Mucosa of descending colon (tissue), 3 donors: ENCODE measurements around the gene UGT2A3. TPM values are rescaled to one million over a fixed set of nuclear protein-coding genes. Genes with fewer than 3 reads are reported as not detected.
"Not testable (repeated sequence)": the region's sequence is repeated elsewhere in the genome, so short reads cannot be mapped to it uniquely, and the experiment has no call there.

Experiments
- ATAC-seq: fragments of 200-7000 bp; cut with Tn5 transposase; one replicate; pipeline ENCODE4 v1.9.1; 2020; ENCODE audit warnings: mild to moderate bottlenecking, moderate library complexity
- DNase-seq, 3 donors: peaks; one replicate each; pipeline ENCODE4 v3.0.0-alpha.2; 2020
- H3K36me3 ChIP-seq: fragments of 200-600 bp; one replicate; pipeline ENCODE4 v1.8.0; 2021; ENCODE audit warnings: low read depth, mild to moderate bottlenecking
- H3K4me1 ChIP-seq: fragments of 200-600 bp; one replicate; pipeline ENCODE4 v1.8.0; 2021; ENCODE audit warnings: low read depth, mild to moderate bottlenecking
- H3K4me3 ChIP-seq: fragments of 200-600 bp; one replicate; pipeline ENCODE4 v1.8.0; 2021; ENCODE audit warnings: mild to moderate bottlenecking
- H3K9me3 ChIP-seq: fragments of 200-600 bp; one replicate; pipeline ENCODE4 v1.8.0; 2021; ENCODE audit warnings: mild to moderate bottlenecking
- CTCF ChIP-seq: fragments of 200-600 bp; IDR thresholded peaks from one replicate; pipeline ENCODE4 v1.8.0; 2022; ENCODE audit warnings: antibody characterized with exemption, mild to moderate bottlenecking
- intact Hi-C, 2 donors: fragments of 100-400 bp; cut with DNase I in 1 of 2; cut with micrococcal nuclease in 1 of 2; formaldehyde crosslinking; loops; one replicate each; pipeline versions ENCODE4 v1.11.0 to v1.11.1; 2022; cut with DNase I, micrococcal nuclease
- total RNA-seq, 3 donors: library from RNA; stranded (reverse); fragmentation: NEBNext Ultra II Directional in 2 of 3; extraction: Animal tissue kit (Norgen Biotek cat#: 25700) in 2 of 3; gene quantifications; one replicate each; pipeline versions ENCODE4 v1.2.1 to v1.2.4, GENCODE V29; 2021 to 2023
- donor health status: DM: no; HTN: no; CAD: no; lungs with moderate emphysema.
- donor health status: DM: no; HTN: no; CAD: no.
- donor health status: DM: no; HTN: yes; CAD: no.

The UGT2A3 gene
- total RNA-seq, 3 donors from 2014 or later: 37.5 to 119 (median 71.9) TPM

- intact Hi-C loops: no loop called here
- ATAC-seq: no peak
Observed at GRCh38 chr4:68984947-68985346, 33.3 kb upstream of the UGT2A3 start.

GRCh38 chr4:68963374-68963773 lies 11.8 kb upstream of the UGT2A3 start:
- Histone ChIP-seq H3K4me3 (no peak overlapping the region), H3K9me3 (peaks cover 6% of the 10 kb centered on the region), H3K36me3 (no peaks in the 10 kb centered on the region), H3K4me1 (peaks cover 7% of the 10 kb centered on the region)
- DNase-seq (no peak), ATAC-seq (peak; percentile 83)
- no peak for TF ChIP-seq CTCF
- intact Hi-C loops: no loop called here

More at GRCh38 chr4:68984947-68985346, 33.3 kb upstream of the UGT2A3 start:
- DNase-seq: no peak
- no peak for TF ChIP-seq CTCF
- Histone ChIP-seq H3K36me3 (no peaks in the 10 kb centered on the region), H3K4me3 (no peak overlapping the region), H3K9me3 (peaks cover 3% of the 10 kb centered on the region), H3K4me1 (no peaks in the 10 kb centered on the region)

- no peak overlapping the region for H3K4me3 ChIP-seq
- peaks cover 7% of the 10 kb centered on the region for H3K4me1 ChIP-seq
- no peaks in the 10 kb centered on the region for H3K36me3 ChIP-seq
- DNase-seq (no peak), ATAC-seq (peak; percentile 33)
- intact Hi-C loops: no loop called here
- H3K9me3 ChIP-seq: peaks cover 6% of the 10 kb centered on the region
- no peak for TF ChIP-seq CTCF
Observed at GRCh38 chr4:68962868-68963267, 11.3 kb upstream of the UGT2A3 start.

GRCh38 chr4:68960294-68961163 lies 8.9 kb upstream of the UGT2A3 start:
- peak; percentile 79 for ATAC-seq
- TF ChIP-seq CTCF: no peak
- intact Hi-C loops: no loop called here

GRCh38 chr4:68959085-68959484 lies 7.5 kb upstream of the UGT2A3 start:
- ATAC-seq, intact Hi-C loops: not testable (repeated sequence)

More at GRCh38 chr4:68960294-68961163, 8.9 kb upstream of the UGT2A3 start:
- no peak for DNase-seq
- no peaks in the 10 kb centered on the region for H3K9me3 ChIP-seq
- peaks cover 7% of the 10 kb centered on the region for H3K4me1 ChIP-seq
- H3K36me3 ChIP-seq: no peaks in the 10 kb centered on the region
- no peak overlapping the region for H3K4me3 ChIP-seq

GRCh38 chr4:68954126-68954525 lies 2.5 kb upstream of the UGT2A3 start:
- no peak overlapping the region for H3K4me3 ChIP-seq
- no peaks in the 10 kb centered on the region for H3K9me3 ChIP-seq
- intact Hi-C loops: no loop called here
- no peak for DNase-seq
- no peak for TF ChIP-seq CTCF
- H3K36me3 ChIP-seq: no peaks in the 10 kb centered on the region
- H3K4me1 ChIP-seq: peaks cover 6% of the 10 kb centered on the region
- ATAC-seq: peak; percentile 29

More at GRCh38 chr4:68959085-68959484, 7.5 kb upstream of the UGT2A3 start:
- not testable (repeated sequence) for DNase-seq, H3K36me3 ChIP-seq, H3K4me3 ChIP-seq, H3K9me3 ChIP-seq, H3K4me1 ChIP-seq
